Hepatocyte (in vitro differentiated cells): ENCODE measurements around the gene PLLP. TPM values are rescaled to one million over a fixed set of nuclear protein-coding genes. Genes with fewer than 3 reads are reported as not detected.

Experiments used
- DNase-seq: peaks from one replicate; pipeline ENCODE4 v3.0.0-alpha.2; 2016; ENCODE audit warnings: low spot score
- H2AFZ ChIP-seq: fragments of 200-600 bp; sonication (generic); 2 replicates; pipeline ENCODE4 v1.6.0; 2016; ENCODE audit warnings: antibody characterized with exemption, mild to moderate bottlenecking
- H3K27ac ChIP-seq: fragments of 200-600 bp; sonication (generic); 2 replicates; pipeline ENCODE4 v1.5.1; 2016; ENCODE audit warnings: mild to moderate bottlenecking
- H3K27me3 ChIP-seq: fragments of 200-600 bp; sonication (generic); 2 replicates; pipeline ENCODE4 v1.6.1; 2016
- H3K36me3 ChIP-seq: fragments of 200-600 bp; sonication (generic); replicated peaks from 2 replicates; pipeline ENCODE4 v1.5.1; 2016; ENCODE audit warnings: low read depth; ENCODE audit not compliant: insufficient read depth
- H3K4me1 ChIP-seq: fragments of 200-600 bp; sonication (generic); 2 replicates; pipeline ENCODE4 v1.5.1; 2016; ENCODE audit warnings: mild to moderate bottlenecking, moderate library complexity; ENCODE audit not compliant: insufficient read depth
- H3K4me2 ChIP-seq: fragments of 200-600 bp; sonication (generic); 2 replicates; pipeline ENCODE4 v1.6.0; 2016
- H3K4me3 ChIP-seq: fragments of 200-600 bp; sonication (generic); 2 replicates; pipeline ENCODE4 v1.5.1; 2016; ENCODE audit warnings: mild to moderate bottlenecking
- H3K79me2 ChIP-seq: fragments of 200-600 bp; sonication (generic); 2 replicates; pipeline ENCODE4 v1.6.0; 2017; ENCODE audit warnings: mild to moderate bottlenecking
- H3K9me2 ChIP-seq: fragments of 200-600 bp; sonication (generic); replicated peaks from 2 replicates; pipeline ENCODE4 v1.6.0; 2017; ENCODE audit warnings: mild to moderate bottlenecking; ENCODE audit not compliant: insufficient read depth
- H3K9me3 ChIP-seq: fragments of 200-600 bp; sonication (generic); 2 replicates; pipeline ENCODE4 v1.5.1; 2016; ENCODE audit warnings: low read depth, mild to moderate bottlenecking
- H4K20me1 ChIP-seq: fragments of 200-600 bp; sonication (generic); 2 replicates; pipeline ENCODE4 v1.6.0; 2016; ENCODE audit warnings: mild to moderate bottlenecking; ENCODE audit not compliant: insufficient read depth, poor library complexity, severe bottlenecking
- EZH2 ChIP-seq: fragments of 200-600 bp; sonication (generic); IDR thresholded peaks from 2 replicates; pipeline ENCODE4 v1.6.1; 2016; ENCODE audit warnings: antibody characterized with exemption, mild to moderate bottlenecking, borderline replicate concordance
- EZH2phosphoT487 ChIP-seq: fragments of 200-600 bp; sonication (generic); IDR thresholded peaks from one replicate; pipeline ENCODE4 v1.6.1; 2018; ENCODE audit warnings: antibody characterized with exemption, mild to moderate bottlenecking, low read depth, moderate library complexity; ENCODE audit not compliant: unreplicated experiment, severe bottlenecking
- WGBS: methylation state at CpG from one replicate; pipeline ENCODE4 v1.1.6; 2016; ENCODE audit warnings: low lambda C conversion rate; ENCODE audit errors: missing lambda C conversion rate; 5-methylcytosine and 5-hydroxymethylcytosine counted together
- polyA plus RNA-seq: library from polyadenylated mRNA; unstranded; fragments of >200 nt; fragmentation: Nextera tagmentation; extraction: Ambion mirVana; gene quantifications from 2 replicates; pipeline ENCODE4 v1.2.1, GENCODE V29; 2016
- total RNA-seq: library from RNA; depleted of rRNA; stranded (reverse); fragments of >200 nt; gene quantifications from 2 replicates; pipeline ENCODE4 v1.2.3, GENCODE V29; 2014
- TF ChIP-seq, protein P1 (sequence below): fragments of 200-600 bp; sonication (generic); IDR thresholded peaks from 2 replicates; pipeline ENCODE4 v1.5.1; 2016; ENCODE audit warnings: antibody characterized with exemption, mild to moderate bottlenecking; ENCODE audit not compliant: poor library complexity

PLLP gene
- total and polyA plus RNA-seq, 2 experiments from 2014 or later, result 38.7 to 42.3 TPM

DNA sequence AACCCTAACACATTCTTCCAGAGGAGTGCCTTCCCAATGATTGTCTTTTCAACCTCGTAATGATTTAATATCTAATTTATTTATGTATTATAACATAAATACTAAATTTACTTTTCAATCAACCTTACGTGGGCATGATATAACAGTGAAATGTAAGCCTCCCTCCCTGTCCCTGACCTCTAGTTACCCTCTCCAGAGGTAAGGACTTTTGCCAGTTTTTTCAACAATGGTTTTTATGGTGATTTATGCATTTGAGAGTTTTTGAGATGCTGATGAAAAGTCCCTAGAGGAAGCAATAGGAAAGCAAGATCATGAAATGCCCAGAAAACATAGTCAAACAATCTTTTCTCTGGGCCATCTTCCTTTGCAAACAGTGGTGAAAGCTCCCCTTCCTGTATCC lies 35.2 kb upstream of the PLLP start:
- TF ChIP-seq EZH2phosphoT487 (no peak), EZH2 (no peak)
- TF ChIP-seq, protein P1, sequence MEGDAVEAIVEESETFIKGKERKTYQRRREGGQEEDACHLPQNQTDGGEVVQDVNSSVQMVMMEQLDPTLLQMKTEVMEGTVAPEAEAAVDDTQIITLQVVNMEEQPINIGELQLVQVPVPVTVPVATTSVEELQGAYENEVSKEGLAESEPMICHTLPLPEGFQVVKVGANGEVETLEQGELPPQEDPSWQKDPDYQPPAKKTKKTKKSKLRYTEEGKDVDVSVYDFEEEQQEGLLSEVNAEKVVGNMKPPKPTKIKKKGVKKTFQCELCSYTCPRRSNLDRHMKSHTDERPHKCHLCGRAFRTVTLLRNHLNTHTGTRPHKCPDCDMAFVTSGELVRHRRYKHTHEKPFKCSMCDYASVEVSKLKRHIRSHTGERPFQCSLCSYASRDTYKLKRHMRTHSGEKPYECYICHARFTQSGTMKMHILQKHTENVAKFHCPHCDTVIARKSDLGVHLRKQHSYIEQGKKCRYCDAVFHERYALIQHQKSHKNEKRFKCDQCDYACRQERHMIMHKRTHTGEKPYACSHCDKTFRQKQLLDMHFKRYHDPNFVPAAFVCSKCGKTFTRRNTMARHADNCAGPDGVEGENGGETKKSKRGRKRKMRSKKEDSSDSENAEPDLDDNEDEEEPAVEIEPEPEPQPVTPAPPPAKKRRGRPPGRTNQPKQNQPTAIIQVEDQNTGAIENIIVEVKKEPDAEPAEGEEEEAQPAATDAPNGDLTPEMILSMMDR, result no peak
- DNase-seq, result no peak
- no peak overlapping the region for H2AFZ ChIP-seq
- no peaks in the 10 kb centered on the region for H3K9me2 ChIP-seq
- H3K27ac ChIP-seq, result no peak overlapping the region
- H3K36me3 ChIP-seq, result no peaks in the 10 kb centered on the region
- no peaks in the 10 kb centered on the region for H4K20me1 ChIP-seq
- H3K9me3 ChIP-seq, result no peaks in the 10 kb centered on the region
- no peaks in the 10 kb centered on the region for H3K27me3 ChIP-seq
- H3K4me1 ChIP-seq, result peaks cover under 1% of the 10 kb centered on the region
- H3K4me3 ChIP-seq, result no peak overlapping the region
- H3K4me2 ChIP-seq, result no peak overlapping the region
- 85% methylated on average over 2 of the region's 2 CpGs for WGBS
- H3K79me2 ChIP-seq, result no peaks in the 10 kb centered on the region

DNA sequence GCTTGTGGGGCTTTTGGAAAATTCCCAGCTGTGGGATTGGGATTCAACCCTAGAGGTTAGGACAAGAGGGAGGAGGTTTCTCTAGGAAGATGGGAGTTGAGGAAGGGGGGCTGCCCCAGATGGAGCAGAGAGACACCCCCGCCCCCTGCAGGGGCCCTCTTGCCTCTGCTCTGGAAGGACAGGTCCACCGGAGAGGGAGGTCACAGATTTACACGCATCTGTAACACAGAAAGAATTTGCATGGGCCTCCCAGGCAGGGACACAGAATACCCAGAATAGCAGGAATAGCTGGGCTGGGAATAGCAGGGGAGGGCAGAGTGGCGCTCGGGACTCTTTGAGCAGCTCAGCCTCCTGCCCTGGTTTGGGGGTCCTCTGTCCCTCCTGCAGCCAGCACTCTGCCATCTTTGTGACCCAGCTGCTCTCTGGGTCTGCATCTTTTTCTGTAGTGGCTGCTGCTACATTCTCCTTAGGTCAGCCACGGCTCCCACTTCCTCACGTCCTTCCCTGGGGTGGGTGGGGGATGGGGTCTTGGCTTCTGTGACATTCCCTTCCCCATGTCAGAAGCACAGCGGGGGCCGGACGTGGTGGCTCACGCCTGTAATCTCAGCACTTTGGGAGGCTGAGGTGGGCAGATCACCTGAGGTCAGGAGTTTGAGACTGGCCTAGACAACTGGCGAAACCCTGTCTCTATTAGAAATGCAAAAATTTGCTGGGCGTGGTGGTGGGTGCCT lies 33.9 kb upstream of the PLLP start:
- no peaks in the 10 kb centered on the region for H3K79me2 ChIP-seq
- 61% methylated on average over 13 of the region's 13 CpGs for WGBS
- no peaks in the 10 kb centered on the region for H4K20me1 ChIP-seq
- H3K4me3 ChIP-seq, result no peak overlapping the region
- no peak overlapping the region for H3K4me2 ChIP-seq
- H3K36me3 ChIP-seq, result no peaks in the 10 kb centered on the region
- H2AFZ ChIP-seq, result no peak overlapping the region
- no peak overlapping the region for H3K27ac ChIP-seq
- H3K9me3 ChIP-seq, result no peaks in the 10 kb centered on the region
- H3K9me2 ChIP-seq, result no peaks in the 10 kb centered on the region
- H3K4me1 ChIP-seq, result peaks cover 4% of the 10 kb centered on the region
- H3K27me3 ChIP-seq, result no peaks in the 10 kb centered on the region
- DNase-seq, result no peak
- no peak for TF ChIP-seq EZH2phosphoT487

DNA sequence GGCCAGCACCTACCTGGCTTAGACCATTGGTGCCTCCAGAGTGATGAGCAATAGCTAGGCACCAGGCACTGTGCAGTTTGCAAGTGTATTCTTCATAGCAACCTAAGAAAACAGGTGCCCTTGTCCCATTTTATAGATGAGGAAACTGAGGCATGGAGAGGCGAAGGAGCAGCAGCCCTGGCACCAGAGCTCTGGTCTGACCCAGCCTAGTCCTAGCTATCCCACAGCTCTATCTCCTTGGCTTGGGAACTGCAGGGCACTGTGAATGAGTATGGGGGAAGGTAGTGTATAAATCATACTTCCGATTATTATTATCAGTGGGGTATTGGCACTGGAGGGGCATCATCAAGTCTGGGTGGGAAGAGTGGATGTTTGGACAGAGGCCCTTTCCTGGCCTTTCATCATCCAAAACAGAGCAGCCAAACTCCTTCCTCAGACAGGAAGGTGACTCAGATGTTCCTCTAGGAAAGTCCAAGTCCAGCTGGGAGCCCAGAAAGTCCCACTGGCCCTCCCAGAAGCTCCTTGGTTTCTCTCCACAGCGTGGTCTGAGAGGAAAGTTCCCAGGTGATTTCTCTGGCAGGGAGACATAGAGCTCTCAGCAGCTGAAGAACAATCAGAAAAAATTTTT lies 32.0 kb upstream of the PLLP start:
- Histone ChIP-seq H2AFZ (no peak overlapping the region), H3K4me1 (peaks cover 4% of the 10 kb centered on the region), H3K27ac (no peak overlapping the region), H4K20me1 (no peaks in the 10 kb centered on the region), H3K36me3 (no peaks in the 10 kb centered on the region), H3K79me2 (no peaks in the 10 kb centered on the region), H3K4me3 (no peak overlapping the region), H3K9me3 (no peaks in the 10 kb centered on the region), H3K9me2 (no peaks in the 10 kb centered on the region), H3K4me2 (no peak overlapping the region), H3K27me3 (no peaks in the 10 kb centered on the region)
- peak; percentile 37 for DNase-seq
- 90% methylated on average over 3 of the region's 3 CpGs for WGBS
- TF ChIP-seq, protein P1, result no peak
- TF ChIP-seq EZH2phosphoT487 (no peak), EZH2 (no peak)

DNA sequence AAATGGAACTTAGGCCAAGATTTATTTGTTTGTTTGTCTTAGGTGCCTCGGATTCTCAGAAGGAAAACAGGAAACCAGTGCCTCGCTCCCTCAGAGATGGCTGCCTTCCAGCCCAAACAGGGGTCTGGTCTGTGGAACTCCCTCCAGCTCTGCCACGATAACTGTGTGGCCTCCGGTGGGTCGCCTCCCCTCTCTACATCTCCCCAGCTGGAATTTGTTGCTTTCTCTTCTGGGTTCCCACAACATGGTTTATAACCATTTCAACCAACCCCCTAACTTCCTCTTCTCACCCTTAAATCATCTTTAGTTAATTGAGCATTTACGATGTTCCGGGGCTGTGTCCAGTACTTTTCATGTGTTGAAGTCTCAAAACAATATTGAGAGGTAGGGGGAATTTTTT lies 30.9 kb upstream of the PLLP start:
- Histone ChIP-seq H3K79me2 (no peaks in the 10 kb centered on the region), H3K36me3 (no peaks in the 10 kb centered on the region), H3K9me3 (no peaks in the 10 kb centered on the region), H3K27me3 (no peaks in the 10 kb centered on the region), H3K27ac (no peak overlapping the region), H3K9me2 (no peaks in the 10 kb centered on the region), H3K4me2 (no peak overlapping the region), H4K20me1 (no peaks in the 10 kb centered on the region), H2AFZ (no peak overlapping the region), H3K4me1 (peaks cover 4% of the 10 kb centered on the region), H3K4me3 (no peak overlapping the region)
- TF ChIP-seq, protein P1, result no peak
- TF ChIP-seq EZH2 (no peak), EZH2phosphoT487 (no peak)
- DNase-seq, result no peak
- WGBS, result 71% methylated on average over 7 of the region's 7 CpGs
